Measurements from ENCODE around the gene IFI27L1. TPM values are rescaled to one million over a fixed set of nuclear protein-coding genes. Genes with fewer than 3 reads are reported as not detected.
A peak's percentile ranks its signal among the peaks of the same experiment; 100 is the strongest.

Gene IFI27L1
- total RNA-seq, 1 experiment from 2014 or later: 26.0 TPM

DNA sequence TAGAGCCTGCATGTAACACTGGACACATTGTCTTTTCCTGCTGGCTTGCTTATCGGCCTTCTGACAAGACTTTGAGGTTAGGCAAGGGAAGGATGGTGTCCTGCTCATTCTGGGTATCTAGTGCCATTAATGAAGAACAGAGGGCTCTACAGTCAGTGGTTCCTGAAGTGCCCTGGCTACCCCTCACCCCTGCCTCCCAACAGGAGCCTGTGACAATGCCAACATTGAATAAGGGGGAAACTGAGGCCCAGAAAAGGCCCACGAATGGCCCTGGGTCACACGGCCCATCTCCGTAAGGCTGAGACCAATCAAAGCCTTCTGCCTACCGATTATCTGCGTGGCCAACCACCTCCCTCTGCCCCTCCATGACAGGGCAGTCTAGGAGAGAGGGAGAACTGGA lies 46.2 kb downstream of the IFI27L1 start:
- ChIA-PET POLR2A (no interaction called here), CTCF (no interaction called here), RAD21 (ENCODE audit: low non-redundant PET in 1 of 2, low total read pairs in 2 of 2, uncharacterized antibody in 2 of 2, unreplicated experiment in 2 of 2) (no interaction called here)
- BruUV-seq (replicated peaks): no TSS peak
- no peak overlapping the region for H3K4me2 ChIP-seq (ENCODE audit: low read length)
- no peaks in the 10 kb centered on the region for H3K79me2 ChIP-seq (ENCODE audit: insufficient read depth, low read length)
- H2AFZ ChIP-seq (ENCODE audit: low read depth, low read length, poor library complexity, severe bottlenecking): no peak overlapping the region
- no peak overlapping the region for H3K4me3 ChIP-seq (replicated peaks in 1 of 2; ENCODE audit: low read depth in 1 of 2, low read length in 2 of 2)
- H3K4me1 ChIP-seq (ENCODE audit: control insufficient read depth in 1 of 2, insufficient read depth in 2 of 2, low read length in 2 of 2): peaks cover 6 to 22% of the 10 kb centered on the region in 2 experiments; a peak in 3 of 4 replicates
- no peaks in the 10 kb centered on the region for H3K27me3 ChIP-seq (ENCODE audit: insufficient read depth, low read length)
- H3K27ac ChIP-seq (ENCODE audit: low read depth, low read length): no peak overlapping the region
- TF ChIP-seq ELF1 (IDR thresholded peaks at IDR 0.05; ENCODE audit: borderline replicate concordance, low read depth) (no peak), JUND (IDR thresholded peaks at IDR 0.05) (no peak), RAD21 (IDR thresholded peaks at IDR 0.05; ENCODE audit: low read depth) (no peak), FOSL1 (IDR thresholded peaks at IDR 0.05; ENCODE audit: low read depth) (no peak), POLR2AphosphoS5 (IDR thresholded peaks at IDR 0.05; ENCODE audit: low read depth, low read length) (no peak)
- ATAC-seq (no peak), DNase-seq (ENCODE audit: low read depth, low spot score) (no peak)
- no peaks in the 10 kb centered on the region for H3K9me2 ChIP-seq (ENCODE audit: insufficient read depth)
- no peak overlapping the region for H3K9ac ChIP-seq (ENCODE audit: low read length)
- no peaks in the 10 kb centered on the region for H3K36me3 ChIP-seq (ENCODE audit: control insufficient read depth in 1 of 2, insufficient read depth in 2 of 2, low read length in 2 of 2)
- intact Hi-C loops (cut with micrococcal nuclease): no loop called here
- no peaks in the 10 kb centered on the region for H4K20me1 ChIP-seq (ENCODE audit: insufficient read depth)
- H3K9me3 ChIP-seq (ENCODE audit: control insufficient read depth in 1 of 2, insufficient read depth in 1 of 2, low read depth in 1 of 2, low read length in 2 of 2): no peaks in the 10 kb centered on the region

DNA sequence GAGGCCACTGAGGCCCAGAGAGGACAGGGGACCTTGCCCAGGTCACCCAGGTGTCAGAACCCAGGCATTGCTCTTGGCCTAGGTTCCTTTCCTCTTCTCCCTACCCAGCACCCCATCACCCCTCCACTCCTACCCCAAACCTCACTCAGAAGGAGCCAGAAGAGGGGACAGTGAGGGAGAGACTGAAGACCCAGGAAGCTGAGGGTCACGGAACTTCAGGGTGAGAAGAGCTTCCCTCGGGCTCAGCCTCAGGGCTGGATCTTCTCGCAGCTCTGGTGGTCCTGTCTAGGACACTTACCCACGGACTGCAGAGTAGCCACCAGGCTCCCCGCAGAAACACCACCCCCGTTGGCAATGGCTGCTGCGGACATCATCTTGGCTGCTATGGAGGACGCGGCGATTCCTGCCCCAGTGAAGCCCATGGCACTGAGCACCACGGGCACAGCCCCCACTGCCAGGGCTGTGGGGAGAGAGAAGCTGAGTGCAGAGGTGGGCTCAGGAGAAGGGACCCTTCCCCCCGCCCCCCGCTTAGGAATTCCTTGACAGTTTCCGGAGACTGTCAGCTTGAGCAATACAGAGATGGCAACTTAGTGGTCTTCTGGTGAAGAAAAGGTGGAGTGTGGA lies 47.2 kb downstream of the IFI27L1 start:
- intact Hi-C loops (cut with micrococcal nuclease): no loop called here
- no peaks in the 10 kb centered on the region for H3K36me3 ChIP-seq (ENCODE audit: control insufficient read depth in 1 of 2, insufficient read depth in 2 of 2, low read length in 2 of 2)
- ChIA-PET RAD21 (ENCODE audit: low non-redundant PET in 1 of 2, low total read pairs in 2 of 2, uncharacterized antibody in 2 of 2, unreplicated experiment in 2 of 2) (interaction anchor here (0.7 to 1.7 kb wide), 2 partner anchors 77 to 144 kb away, joined by 3 read pairs; no protein-coding TSS in a partner anchor), POLR2A (interaction anchor here (1.2 kb wide), 1 partner anchor 13 kb away, joined by 3 read pairs; no protein-coding TSS in a partner anchor), CTCF (interaction anchor here (1.1 kb wide), 1 partner anchor 295 kb away, joined by 3 read pairs; no protein-coding TSS in a partner anchor)
- no peaks in the 10 kb centered on the region for H3K79me2 ChIP-seq (ENCODE audit: insufficient read depth, low read length)
- peaks cover 6 to 22% of the 10 kb centered on the region in 2 experiments; a peak in 3 of 4 replicates for H3K4me1 ChIP-seq (ENCODE audit: control insufficient read depth in 1 of 2, insufficient read depth in 2 of 2, low read length in 2 of 2)
- ATAC-seq: no peak
- no peaks in the 10 kb centered on the region for H3K27me3 ChIP-seq (ENCODE audit: insufficient read depth, low read length)
- H2AFZ ChIP-seq (ENCODE audit: low read depth, low read length, poor library complexity, severe bottlenecking): no peak overlapping the region
- no peaks in the 10 kb centered on the region for H3K9me2 ChIP-seq (ENCODE audit: insufficient read depth)
- H3K4me2 ChIP-seq (ENCODE audit: low read length): peak overlapping the region; percentile 87
- peak overlapping the region; percentile 69 to 82 for H3K4me3 ChIP-seq (replicated peaks in 1 of 2; ENCODE audit: low read depth in 1 of 2, low read length in 2 of 2)
- H3K9ac ChIP-seq (ENCODE audit: low read length): peak overlapping the region; percentile 67; the same call in 1 of the 2 replicates
- no peak for TF ChIP-seq EZH2phosphoT487 (IDR thresholded peaks at IDR 0.05; ENCODE audit: borderline replicate concordance)
- no peak for TF ChIP-seq SRF (IDR thresholded peaks at IDR 0.05; ENCODE audit: low read depth)
- no peak for TF ChIP-seq ZFX (IDR thresholded peaks at IDR 0.05)
- no peak for TF ChIP-seq ELF1 (IDR thresholded peaks at IDR 0.05; ENCODE audit: borderline replicate concordance, low read depth)
- TF ChIP-seq, protein P1, sequence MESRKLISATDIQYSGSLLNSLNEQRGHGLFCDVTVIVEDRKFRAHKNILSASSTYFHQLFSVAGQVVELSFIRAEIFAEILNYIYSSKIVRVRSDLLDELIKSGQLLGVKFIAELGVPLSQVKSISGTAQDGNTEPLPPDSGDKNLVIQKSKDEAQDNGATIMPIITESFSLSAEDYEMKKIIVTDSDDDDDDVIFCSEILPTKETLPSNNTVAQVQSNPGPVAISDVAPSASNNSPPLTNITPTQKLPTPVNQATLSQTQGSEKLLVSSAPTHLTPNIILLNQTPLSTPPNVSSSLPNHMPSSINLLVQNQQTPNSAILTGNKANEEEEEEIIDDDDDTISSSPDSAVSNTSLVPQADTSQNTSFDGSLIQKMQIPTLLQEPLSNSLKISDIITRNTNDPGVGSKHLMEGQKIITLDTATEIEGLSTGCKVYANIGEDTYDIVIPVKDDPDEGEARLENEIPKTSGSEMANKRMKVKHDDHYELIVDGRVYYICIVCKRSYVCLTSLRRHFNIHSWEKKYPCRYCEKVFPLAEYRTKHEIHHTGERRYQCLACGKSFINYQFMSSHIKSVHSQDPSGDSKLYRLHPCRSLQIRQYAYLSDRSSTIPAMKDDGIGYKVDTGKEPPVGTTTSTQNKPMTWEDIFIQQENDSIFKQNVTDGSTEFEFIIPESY (IDR thresholded peaks at IDR 0.05; ENCODE audit: extremely low read depth, insufficient replicate concordance, low read length): no peak
- TF ChIP-seq, protein P2, sequence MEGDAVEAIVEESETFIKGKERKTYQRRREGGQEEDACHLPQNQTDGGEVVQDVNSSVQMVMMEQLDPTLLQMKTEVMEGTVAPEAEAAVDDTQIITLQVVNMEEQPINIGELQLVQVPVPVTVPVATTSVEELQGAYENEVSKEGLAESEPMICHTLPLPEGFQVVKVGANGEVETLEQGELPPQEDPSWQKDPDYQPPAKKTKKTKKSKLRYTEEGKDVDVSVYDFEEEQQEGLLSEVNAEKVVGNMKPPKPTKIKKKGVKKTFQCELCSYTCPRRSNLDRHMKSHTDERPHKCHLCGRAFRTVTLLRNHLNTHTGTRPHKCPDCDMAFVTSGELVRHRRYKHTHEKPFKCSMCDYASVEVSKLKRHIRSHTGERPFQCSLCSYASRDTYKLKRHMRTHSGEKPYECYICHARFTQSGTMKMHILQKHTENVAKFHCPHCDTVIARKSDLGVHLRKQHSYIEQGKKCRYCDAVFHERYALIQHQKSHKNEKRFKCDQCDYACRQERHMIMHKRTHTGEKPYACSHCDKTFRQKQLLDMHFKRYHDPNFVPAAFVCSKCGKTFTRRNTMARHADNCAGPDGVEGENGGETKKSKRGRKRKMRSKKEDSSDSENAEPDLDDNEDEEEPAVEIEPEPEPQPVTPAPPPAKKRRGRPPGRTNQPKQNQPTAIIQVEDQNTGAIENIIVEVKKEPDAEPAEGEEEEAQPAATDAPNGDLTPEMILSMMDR (IDR thresholded peaks at IDR 0.05 in 2 of 3, conservative IDR thresholded peaks at IDR 0.05 in 1 of 3; ENCODE audit: borderline replicate concordance in 1 of 3, insufficient read depth in 1 of 3, low read depth in 2 of 3, low read length in 2 of 3): no peak
- TF ChIP-seq, protein P3, sequence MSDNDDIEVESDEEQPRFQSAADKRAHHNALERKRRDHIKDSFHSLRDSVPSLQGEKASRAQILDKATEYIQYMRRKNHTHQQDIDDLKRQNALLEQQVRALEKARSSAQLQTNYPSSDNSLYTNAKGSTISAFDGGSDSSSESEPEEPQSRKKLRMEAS (IDR thresholded peaks at IDR 0.05): no peak
- no peak for TF ChIP-seq JUND (IDR thresholded peaks at IDR 0.05)
- TF ChIP-seq POLR2AphosphoS5 (IDR thresholded peaks at IDR 0.05; ENCODE audit: low read depth, low read length): no peak
- TF ChIP-seq TCF7L2 (IDR thresholded peaks at IDR 0.05; ENCODE audit: borderline replicate concordance, extremely low read depth, insufficient read depth, insufficient read length): no peak
- DNase-seq (ENCODE audit: low read depth, low spot score): no peak
- no peaks in the 10 kb centered on the region for H4K20me1 ChIP-seq (ENCODE audit: insufficient read depth)
- H3K9me3 ChIP-seq (ENCODE audit: control insufficient read depth in 1 of 2, insufficient read depth in 1 of 2, low read depth in 1 of 2, low read length in 2 of 2): no peaks in the 10 kb centered on the region
- H3K27ac ChIP-seq (ENCODE audit: low read depth, low read length): no peak overlapping the region
- BruUV-seq (replicated peaks): TSS peak; percentile 67

Measured in HCT116 (cell line).